ENCODE data around the gene CDH23. TPM values are rescaled to one million over a fixed set of nuclear protein-coding genes. Genes with fewer than 3 reads are reported as not detected.

Gene CDH23
- total RNA-seq, 2 donors from 2014 or later, result 1.1 to 2.8 TPM

DNA sequence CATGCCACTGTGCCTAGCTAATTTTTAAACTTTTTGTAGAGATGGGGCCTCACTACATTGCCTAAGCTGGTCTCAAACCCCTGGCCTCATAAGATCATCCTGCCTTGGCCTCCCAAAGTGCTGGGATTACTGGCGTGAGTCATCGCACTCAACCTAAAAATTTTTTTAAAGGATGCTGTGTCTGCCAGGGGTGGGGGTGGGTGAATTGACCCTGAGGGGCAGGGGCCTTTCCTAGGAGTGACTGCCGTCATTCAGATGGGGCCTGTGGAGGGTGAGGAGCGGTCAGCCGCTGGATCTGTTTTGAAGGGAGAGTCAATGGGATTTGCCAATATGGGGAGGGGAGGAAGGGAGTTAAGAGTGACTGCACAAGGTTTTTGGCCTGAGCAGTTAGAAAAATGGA lies 233.4 kb downstream of the CDH23 start:
- H3K27me3 Mint-ChIP-seq (ENCODE audit: low read depth), result no peaks in the 10 kb centered on the region
- DNase-seq (no peak), ATAC-seq (replicated peaks in 1 of 2) (no peak)
- H3K4me3 Mint-ChIP-seq, result no peak overlapping the region
- H3K27ac Mint-ChIP-seq, result no peak overlapping the region
- no peaks in the 10 kb centered on the region for H3K9me3 Mint-ChIP-seq
- H3K4me1 Mint-ChIP-seq (ENCODE audit: low read depth), result no peaks in the 10 kb centered on the region
- H3K36me3 Mint-ChIP-seq (ENCODE audit: insufficient read depth in 2 of 2), result no peaks in the 10 kb centered on the region

DNA sequence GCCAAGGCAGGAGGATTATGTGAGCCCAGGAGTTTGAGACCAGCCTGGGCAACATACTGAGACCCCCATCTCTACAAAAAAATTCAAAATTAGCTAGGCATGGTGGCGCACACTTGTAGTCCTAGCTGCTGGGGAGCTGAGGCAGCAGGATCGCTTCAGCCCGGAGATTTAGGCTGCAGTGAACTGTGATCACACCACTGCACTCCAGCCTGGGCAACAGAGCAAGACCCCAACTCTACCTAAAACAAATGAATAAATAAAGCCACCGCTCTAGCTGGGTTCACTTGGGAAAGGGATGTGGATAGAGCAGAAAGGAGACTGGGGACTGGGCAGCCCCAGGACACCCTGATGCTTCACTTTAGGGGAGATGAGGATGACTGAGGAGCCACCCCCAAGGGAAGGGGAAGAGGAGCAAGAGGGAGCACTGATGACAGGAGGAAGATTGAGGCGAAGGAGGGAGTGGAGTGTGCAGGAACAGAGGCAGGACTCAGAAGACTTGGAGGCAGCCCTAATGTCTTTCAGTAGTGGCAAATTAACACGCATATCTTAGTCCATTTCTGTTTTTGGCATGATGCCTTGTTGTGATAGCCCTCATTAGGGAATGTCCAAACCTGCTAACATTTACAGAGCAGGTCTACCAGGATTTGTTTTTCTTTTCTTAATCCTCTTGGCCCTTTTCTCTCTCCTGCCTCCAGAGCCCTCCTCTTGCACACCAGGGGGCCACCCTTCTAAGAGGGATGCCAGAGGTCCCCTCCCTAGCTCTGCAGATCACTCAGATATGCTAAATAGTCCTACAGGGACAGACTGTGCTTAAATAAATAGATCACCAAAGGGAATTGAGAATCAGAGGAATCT lies 234.5 kb downstream of the CDH23 start:
- Mint-ChIP-seq H3K4me3 (no peak overlapping the region), H3K9me3 (no peaks in the 10 kb centered on the region), H3K27ac (no peak overlapping the region), H3K27me3 (ENCODE audit: low read depth) (no peaks in the 10 kb centered on the region), H3K4me1 (ENCODE audit: low read depth) (no peaks in the 10 kb centered on the region), H3K36me3 (ENCODE audit: insufficient read depth in 2 of 2) (no peaks in the 10 kb centered on the region)
- DNase-seq, result no peak
- ATAC-seq (replicated peaks in 1 of 2), result no peak

DNA sequence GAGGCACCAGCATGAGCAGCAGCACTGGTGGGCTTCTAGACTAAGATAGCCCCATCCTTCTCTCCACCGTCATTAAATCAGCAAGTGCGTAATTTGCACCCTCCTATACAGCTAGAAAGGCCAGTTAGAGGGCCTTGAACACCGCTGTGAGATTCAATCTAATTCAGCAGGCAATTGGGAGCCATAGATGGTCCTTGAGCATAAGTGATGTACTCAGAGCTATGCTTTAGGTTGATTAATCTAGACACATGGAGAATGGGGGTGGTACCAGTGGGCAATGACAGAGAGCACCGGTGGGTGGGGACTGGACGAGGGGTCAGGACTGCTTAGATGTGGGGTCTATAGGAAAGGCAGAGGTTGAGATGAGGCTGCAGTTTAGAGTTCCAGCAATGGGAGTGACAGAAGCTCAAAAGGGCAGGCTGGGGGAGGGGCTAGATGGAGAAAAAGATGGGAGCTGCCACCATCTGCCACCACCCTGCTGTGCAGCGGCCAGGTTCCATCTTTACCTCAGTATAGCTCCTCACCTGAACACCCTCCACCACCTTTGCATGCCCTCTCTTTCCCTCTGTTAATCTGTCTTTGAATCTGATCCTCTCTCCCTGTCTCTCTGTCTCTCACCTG lies 235.6 kb downstream of the CDH23 start:
- Mint-ChIP-seq H3K36me3 (ENCODE audit: insufficient read depth in 2 of 2) (no peaks in the 10 kb centered on the region), H3K27me3 (ENCODE audit: low read depth) (no peaks in the 10 kb centered on the region), H3K27ac (no peak overlapping the region), H3K4me1 (ENCODE audit: low read depth) (no peaks in the 10 kb centered on the region), H3K9me3 (no peaks in the 10 kb centered on the region), H3K4me3 (no peak overlapping the region)
- DNase-seq, result no peak
- ATAC-seq (replicated peaks in 1 of 2), result no peak

DNA sequence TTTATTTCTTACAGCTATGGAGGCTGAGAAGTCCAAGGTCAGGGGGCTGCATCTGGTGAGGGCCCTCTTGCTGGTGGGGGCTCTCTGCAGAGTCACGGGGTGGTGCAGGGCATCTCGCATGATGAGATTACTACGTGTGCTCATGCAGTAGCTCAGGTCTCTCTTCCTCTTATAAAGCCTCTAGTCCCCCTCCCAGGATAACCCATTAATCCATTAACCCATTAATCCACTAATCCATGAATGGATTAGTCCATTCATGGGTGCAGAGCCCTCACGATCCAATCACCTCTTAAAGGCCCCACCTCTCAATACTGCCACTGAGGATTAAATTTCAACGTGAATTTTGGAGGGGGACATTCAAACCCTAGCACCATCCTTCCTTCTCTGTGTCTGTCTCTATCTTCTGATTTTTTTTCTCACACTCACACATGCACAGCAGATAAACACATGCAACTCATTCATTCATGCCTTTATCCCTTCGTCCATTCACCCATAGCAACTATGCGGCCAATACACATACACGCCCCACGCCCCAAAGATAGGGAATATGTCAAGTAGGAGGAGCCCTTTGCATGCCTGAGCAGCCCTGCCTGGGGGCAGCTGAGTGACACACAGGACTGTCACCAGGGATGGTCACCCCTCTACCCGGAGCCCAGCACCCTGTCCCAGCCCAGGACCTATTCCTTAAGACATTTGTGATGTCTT lies 236.3 kb downstream of the CDH23 start:
- no peak for DNase-seq
- no peaks in the 10 kb centered on the region for H3K27me3 Mint-ChIP-seq (ENCODE audit: low read depth)
- no peak overlapping the region for H3K27ac Mint-ChIP-seq
- ATAC-seq (replicated peaks in 1 of 2), result no peak
- H3K4me1 Mint-ChIP-seq (ENCODE audit: low read depth), result no peaks in the 10 kb centered on the region
- no peaks in the 10 kb centered on the region for H3K9me3 Mint-ChIP-seq
- H3K36me3 Mint-ChIP-seq (ENCODE audit: insufficient read depth in 2 of 2), result no peaks in the 10 kb centered on the region
- H3K4me3 Mint-ChIP-seq, result no peak overlapping the region

DNA sequence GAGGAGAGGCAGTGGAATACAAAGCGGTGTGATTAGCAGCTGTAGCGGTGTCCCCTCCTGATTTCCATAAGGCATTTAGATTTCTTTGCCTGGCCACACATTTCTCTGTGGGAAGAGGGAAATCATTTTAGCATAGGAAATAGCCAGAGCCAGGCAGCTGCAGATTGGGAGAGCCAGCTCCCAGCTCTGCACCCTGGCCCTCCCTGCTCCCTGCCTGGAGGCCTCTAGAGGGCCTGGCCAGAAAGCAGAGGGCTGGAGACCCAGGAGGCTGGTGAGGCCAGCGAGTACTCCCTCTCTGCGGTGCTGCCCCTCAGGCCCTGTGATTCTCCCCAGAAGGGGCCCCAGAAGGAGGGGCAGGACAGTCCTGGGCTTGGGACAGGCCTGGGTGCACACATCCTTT lies 237.2 kb downstream of the CDH23 start:
- H3K4me3 Mint-ChIP-seq, result no peak overlapping the region
- no peaks in the 10 kb centered on the region for H3K4me1 Mint-ChIP-seq (ENCODE audit: low read depth)
- no peaks in the 10 kb centered on the region for H3K36me3 Mint-ChIP-seq (ENCODE audit: insufficient read depth in 2 of 2)
- H3K9me3 Mint-ChIP-seq, result no peaks in the 10 kb centered on the region
- no peak for DNase-seq
- no peaks in the 10 kb centered on the region for H3K27me3 Mint-ChIP-seq (ENCODE audit: low read depth)
- ATAC-seq (replicated peaks in 1 of 2), result no peak
- H3K27ac Mint-ChIP-seq, result no peak overlapping the region

DNA sequence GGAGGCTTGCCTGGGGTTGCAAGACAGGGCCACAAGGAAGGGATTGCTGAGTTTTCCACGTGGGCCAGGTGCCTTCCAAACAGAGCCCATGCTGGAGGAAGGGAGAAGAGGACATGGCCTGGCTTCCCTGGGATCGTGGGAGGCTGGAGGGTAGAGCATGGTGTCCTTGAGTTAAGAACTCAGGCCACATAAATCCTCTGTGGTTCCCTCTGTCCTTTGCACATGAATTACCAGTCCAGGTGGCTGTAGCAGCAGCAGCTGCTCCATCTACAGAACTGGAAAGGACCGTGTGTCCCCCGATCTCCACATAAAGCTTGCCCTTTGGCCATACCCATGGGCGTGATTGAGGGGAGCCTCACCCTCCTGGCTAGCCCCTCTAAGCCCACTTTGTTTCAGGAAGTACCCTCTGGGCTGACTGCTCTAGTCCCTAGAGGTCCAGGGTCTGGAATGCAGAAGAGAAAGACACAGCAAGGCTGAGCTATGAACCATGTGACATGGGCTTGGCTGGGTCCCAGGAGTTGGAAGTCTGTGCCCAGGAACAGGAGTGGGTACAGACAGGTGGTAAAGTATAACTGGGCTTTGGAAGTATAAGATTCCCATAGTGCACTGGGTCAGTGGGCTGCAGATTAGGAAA lies 237.9 kb downstream of the CDH23 start:
- ATAC-seq (replicated peaks in 1 of 2), result no peak
- H3K27ac Mint-ChIP-seq, result no peak overlapping the region

DNA sequence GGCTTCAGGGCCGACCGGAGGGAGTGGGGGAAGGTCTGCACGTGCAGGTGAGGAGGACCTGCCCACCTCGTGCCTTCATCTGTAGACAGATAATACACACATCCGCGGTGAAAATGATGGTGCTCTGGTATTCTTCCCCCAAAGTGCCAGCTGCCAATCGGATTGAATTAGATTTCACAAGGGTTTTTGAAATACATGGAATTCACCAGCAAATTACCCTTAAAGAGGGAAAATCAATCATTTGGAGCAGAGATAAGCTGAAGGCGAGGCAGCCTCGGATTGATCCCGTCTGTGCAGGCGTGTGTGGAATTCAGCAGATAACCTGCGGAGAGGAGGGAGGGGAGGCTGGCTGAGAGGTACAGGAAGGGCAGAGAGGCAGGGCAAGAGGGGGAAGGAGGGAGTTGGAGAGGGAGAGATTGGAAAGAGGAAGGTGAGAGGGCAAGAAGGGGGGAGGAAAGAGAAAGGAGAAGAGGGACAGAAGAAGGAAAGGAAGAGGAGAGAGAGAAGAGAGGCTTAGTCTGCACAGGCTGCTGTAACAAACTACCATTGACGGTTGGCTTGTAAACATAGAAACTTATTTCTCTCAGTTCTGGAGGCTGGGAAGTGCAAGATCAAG lies 238.6 kb downstream of the CDH23 start:
- H3K27ac Mint-ChIP-seq, result no peak overlapping the region
- no peak for ATAC-seq (replicated peaks in 1 of 2)

More for the DNA sequence above, 237.9 kb downstream of the CDH23 start:
- no peaks in the 10 kb centered on the region for H3K36me3 Mint-ChIP-seq (ENCODE audit: insufficient read depth in 2 of 2)
- no peak overlapping the region for H3K4me3 Mint-ChIP-seq
- no peaks in the 10 kb centered on the region for H3K27me3 Mint-ChIP-seq (ENCODE audit: low read depth)
- DNase-seq, result no peak
- no peaks in the 10 kb centered on the region for H3K9me3 Mint-ChIP-seq
- no peaks in the 10 kb centered on the region for H3K4me1 Mint-ChIP-seq (ENCODE audit: low read depth)

DNA sequence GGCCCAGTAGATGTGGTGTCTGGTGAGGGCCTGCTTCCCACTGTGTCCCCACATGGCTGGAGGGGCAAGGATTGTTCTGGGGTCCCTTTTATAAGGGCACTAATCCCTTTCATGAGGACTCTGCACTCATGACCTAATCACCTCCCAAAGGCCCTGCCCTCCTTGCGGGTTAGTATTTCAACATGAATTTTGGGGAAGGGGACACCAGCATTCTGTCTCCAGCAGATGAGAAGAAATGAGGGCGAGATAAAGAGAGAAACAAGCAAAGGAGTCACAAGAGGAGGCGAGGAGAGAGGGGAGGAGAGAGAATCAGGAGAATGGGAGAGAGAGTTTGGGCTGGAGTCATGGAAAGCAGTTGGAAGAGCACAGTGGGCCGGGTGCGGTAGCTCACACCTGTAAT lies 239.1 kb downstream of the CDH23 start:
- no peak for ATAC-seq (replicated peaks in 1 of 2)
- no peaks in the 10 kb centered on the region for H3K36me3 Mint-ChIP-seq (ENCODE audit: insufficient read depth in 2 of 2)
- H3K4me1 Mint-ChIP-seq (ENCODE audit: low read depth), result no peaks in the 10 kb centered on the region
- no peaks in the 10 kb centered on the region for H3K27me3 Mint-ChIP-seq (ENCODE audit: low read depth)
- no peak overlapping the region for H3K4me3 Mint-ChIP-seq
- no peak overlapping the region for H3K27ac Mint-ChIP-seq
- no peaks in the 10 kb centered on the region for H3K9me3 Mint-ChIP-seq
- no peak for DNase-seq

More for the DNA sequence above, 238.6 kb downstream of the CDH23 start:
- Mint-ChIP-seq H3K27me3 (ENCODE audit: low read depth) (no peaks in the 10 kb centered on the region), H3K36me3 (ENCODE audit: insufficient read depth in 2 of 2) (no peaks in the 10 kb centered on the region), H3K9me3 (no peaks in the 10 kb centered on the region), H3K4me3 (no peak overlapping the region), H3K4me1 (ENCODE audit: low read depth) (no peaks in the 10 kb centered on the region)
- no peak for DNase-seq

DNA sequence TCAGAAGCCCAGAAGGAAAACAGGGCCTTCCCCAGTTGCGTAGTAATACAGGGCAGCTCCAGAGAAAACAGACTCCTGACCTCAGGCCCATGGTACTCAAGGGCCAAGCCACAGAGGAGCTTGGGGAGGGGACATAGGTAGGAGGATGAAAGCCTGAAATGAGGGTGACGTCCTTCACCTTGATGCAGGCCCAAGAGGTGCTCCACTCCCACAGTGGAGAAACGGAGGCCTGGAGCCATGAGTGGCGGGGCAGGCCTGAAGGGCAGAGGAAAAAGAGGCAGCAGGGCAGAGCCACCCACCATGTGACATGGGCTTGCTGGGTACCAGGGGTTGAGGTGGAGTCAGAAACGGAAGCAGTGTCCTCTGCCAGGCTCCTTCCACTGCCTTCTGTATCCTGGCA lies 239.9 kb downstream of the CDH23 start:
- Mint-ChIP-seq H3K36me3 (ENCODE audit: insufficient read depth in 2 of 2) (no peaks in the 10 kb centered on the region), H3K27ac (no peak overlapping the region), H3K4me3 (no peak overlapping the region), H3K27me3 (ENCODE audit: low read depth) (no peaks in the 10 kb centered on the region), H3K4me1 (ENCODE audit: low read depth) (no peaks in the 10 kb centered on the region), H3K9me3 (no peaks in the 10 kb centered on the region)
- no peak for ATAC-seq (replicated peaks in 1 of 2)
- no peak for DNase-seq

DNA sequence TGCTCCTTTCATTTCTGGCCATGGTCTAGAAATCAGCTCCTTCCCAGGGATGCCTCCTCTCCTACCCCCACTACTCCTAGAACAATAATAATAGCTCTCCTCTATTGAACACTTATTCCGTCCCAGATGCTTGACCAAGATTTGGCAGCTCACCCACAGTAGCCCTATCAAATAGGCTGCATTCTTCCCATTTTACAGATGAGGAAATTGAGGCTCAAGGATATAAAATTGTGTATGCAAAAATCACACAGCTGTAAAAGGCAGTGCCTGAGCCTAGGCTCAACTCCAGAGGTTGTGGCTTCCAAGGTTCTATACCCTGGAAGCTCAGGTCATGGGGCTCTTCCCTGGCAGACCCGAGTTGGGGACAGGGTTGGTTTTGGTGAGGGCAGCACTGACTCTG lies 240.6 kb downstream of the CDH23 start:
- H3K4me3 Mint-ChIP-seq, result no peak overlapping the region
- no peak for DNase-seq
- H3K36me3 Mint-ChIP-seq (ENCODE audit: insufficient read depth in 2 of 2), result no peaks in the 10 kb centered on the region
- no peaks in the 10 kb centered on the region for H3K4me1 Mint-ChIP-seq (ENCODE audit: low read depth)
- no peak for ATAC-seq (replicated peaks in 1 of 2)
- no peaks in the 10 kb centered on the region for H3K9me3 Mint-ChIP-seq
- no peak overlapping the region for H3K27ac Mint-ChIP-seq
- no peaks in the 10 kb centered on the region for H3K27me3 Mint-ChIP-seq (ENCODE audit: low read depth)

DNA sequence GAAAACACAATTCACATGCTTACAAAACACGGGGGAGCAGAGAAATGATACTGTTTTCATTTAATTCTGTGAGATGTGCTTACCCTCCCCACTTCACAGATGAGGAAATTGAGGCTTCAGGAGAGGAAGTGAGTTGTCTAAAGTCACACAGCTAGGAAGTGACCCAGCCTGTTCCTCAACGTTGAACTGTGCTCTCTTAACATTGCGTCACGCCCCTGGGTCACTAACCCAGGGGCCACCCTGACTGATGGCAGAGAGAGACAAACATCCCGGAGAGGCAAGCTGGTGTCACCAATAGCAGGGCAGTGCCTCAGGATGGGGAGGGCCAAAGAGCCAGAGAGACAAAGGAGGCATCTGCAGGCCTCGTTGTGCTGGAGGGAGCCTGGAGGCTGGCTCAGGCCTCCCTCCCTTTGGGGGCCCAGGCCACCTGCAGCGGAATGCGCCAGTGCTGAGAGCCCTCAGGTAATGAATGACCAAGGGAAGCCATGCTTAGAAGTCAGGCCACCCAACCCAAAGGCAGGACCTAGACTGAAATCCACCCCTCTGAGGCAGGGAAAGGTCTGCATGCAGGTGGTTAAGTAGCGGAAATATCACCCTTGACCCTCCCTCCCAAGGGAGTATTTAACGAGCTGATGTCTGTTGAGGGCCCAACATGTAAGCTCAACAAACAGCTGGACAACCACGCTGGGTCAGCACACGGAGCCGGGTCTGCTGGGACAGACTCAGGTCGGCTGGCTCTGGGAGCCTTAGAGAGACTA lies 241.5 kb downstream of the CDH23 start:
- H3K4me3 Mint-ChIP-seq, result no peak overlapping the region
- H3K36me3 Mint-ChIP-seq (ENCODE audit: insufficient read depth in 2 of 2), result no peaks in the 10 kb centered on the region
- DNase-seq (no peak), ATAC-seq (replicated peaks in 1 of 2) (peak in 1 of 2 donors; percentile 25)
- no peaks in the 10 kb centered on the region for H3K9me3 Mint-ChIP-seq
- no peaks in the 10 kb centered on the region for H3K4me1 Mint-ChIP-seq (ENCODE audit: low read depth)
- H3K27me3 Mint-ChIP-seq (ENCODE audit: low read depth), result no peaks in the 10 kb centered on the region
- no peak overlapping the region for H3K27ac Mint-ChIP-seq

All from activated T-cell treated with anti-CD3 and anti-CD28 coated beads, Interleukin-2, amount 50 U/mL, for 72 hours (primary cell).